Activated naive CD4-positive, alpha-beta T cell treated with anti-CD3 and anti-CD28 coated beads for 36 hours (primary cell): ENCODE measurements around the gene ADSL. TPM values are rescaled to one million over a fixed set of nuclear protein-coding genes. Genes with fewer than 3 reads are reported as not detected.

Source experiments
- CTCF ChIA-PET: fragments of 350-600 bp; sonication (Branson Sonifier 250); formaldehyde crosslinking; loops from one replicate; lab custom pipeline; 2021; ENCODE audit warnings: antibody characterized with exemption; lab: Charles Lee
- DNase-seq: peaks from one replicate; pipeline ENCODE4 v3.0.0-alpha.2; 2020
- H3K27ac Mint-ChIP-seq: one replicate; pipeline ENCODE4 v1.8.0; 2021; ENCODE audit warnings: mild to moderate bottlenecking, mixed read lengths
- H3K27me3 Mint-ChIP-seq: one replicate; pipeline ENCODE4 v1.8.0; 2021; ENCODE audit warnings: low read depth, mixed read lengths
- H3K36me3 Mint-ChIP-seq: one replicate; pipeline ENCODE4 v1.8.0; 2021; ENCODE audit warnings: low read depth, mixed read lengths
- H3K4me1 Mint-ChIP-seq: one replicate; pipeline ENCODE4 v1.8.0; 2021; ENCODE audit warnings: low read depth, mixed read lengths
- H3K4me3 Mint-ChIP-seq: one replicate; pipeline ENCODE4 v1.8.0; 2021; ENCODE audit warnings: mild to moderate bottlenecking, moderate library complexity, mixed read lengths
- H3K9me3 Mint-ChIP-seq: one replicate; pipeline ENCODE4 v1.8.0; 2021; ENCODE audit warnings: mixed read lengths
- intact Hi-C: fragments of 100-400 bp; cut with micrococcal nuclease; formaldehyde crosslinking; loops from one replicate; pipeline ENCODE4 v1.15.1; 2023
- total RNA-seq, 2 experiments: library from RNA; stranded (reverse); gene quantifications; one replicate each; pipeline ENCODE4 v1.2.3, GENCODE V29; 2021

ADSL gene
- total RNA-seq, 2 experiments from 2014 or later = 125 to 129 TPM

DNA sequence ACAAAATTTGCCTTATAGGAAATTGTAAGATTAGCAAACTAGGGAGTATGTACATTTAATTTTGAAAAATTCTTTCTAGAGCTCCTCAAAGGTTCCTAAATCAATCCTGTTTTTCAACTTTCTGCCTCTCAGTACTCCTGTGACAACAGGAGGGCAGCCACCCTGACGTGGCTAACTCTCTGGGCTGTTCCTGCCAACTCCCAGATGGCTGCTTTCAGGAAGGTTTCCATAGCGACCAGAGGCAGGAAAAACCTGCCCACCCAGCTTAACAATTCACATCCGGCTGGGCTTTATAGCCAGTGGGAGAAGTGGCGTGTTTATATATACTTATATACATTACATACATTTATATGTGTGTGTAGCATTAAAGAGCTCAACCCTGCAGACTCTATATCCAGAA is 50.6 kb downstream of the ADSL start:
- DNase-seq = no peak
- H3K9me3 Mint-ChIP-seq = no peaks in the 10 kb centered on the region
- H3K27me3 Mint-ChIP-seq = no peaks in the 10 kb centered on the region
- CTCF ChIA-PET = interaction anchor here (0.6 to 0.9 kb wide), 2 partner anchors 9 to 89 kb away, joined by 3 read pairs; no protein-coding TSS in a partner anchor
- H3K4me3 Mint-ChIP-seq = no peak overlapping the region
- peaks cover 70% of the 10 kb centered on the region for H3K4me1 Mint-ChIP-seq
- intact Hi-C loops = no loop called here
- H3K27ac Mint-ChIP-seq = no peak overlapping the region
- H3K36me3 Mint-ChIP-seq = peaks cover 10% of the 10 kb centered on the region

DNA sequence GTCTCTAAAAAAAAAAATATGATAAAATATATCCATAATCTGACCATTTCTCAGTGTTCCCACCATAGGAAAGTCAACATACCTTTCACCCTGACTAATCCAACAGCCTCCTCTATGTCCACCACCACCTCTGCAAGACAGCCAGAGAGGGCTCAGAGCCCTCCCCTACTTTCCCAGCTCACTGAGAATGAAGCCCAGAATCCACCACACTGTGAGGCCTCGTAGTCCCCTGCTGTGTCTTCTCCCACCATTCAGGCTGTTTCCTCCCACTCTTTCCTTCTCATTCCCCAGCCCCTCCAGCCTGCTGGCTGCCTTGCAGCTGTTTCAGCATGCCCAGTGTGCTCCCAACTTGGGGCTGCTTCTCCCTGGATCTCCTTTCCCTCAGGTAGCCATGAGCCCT is 51.1 kb downstream of the ADSL start:
- Mint-ChIP-seq H3K27ac (peak overlapping the region; percentile 37), H3K36me3 (peaks cover 15% of the 10 kb centered on the region), H3K4me1 (peaks cover 70% of the 10 kb centered on the region), H3K27me3 (no peaks in the 10 kb centered on the region), H3K4me3 (no peak overlapping the region), H3K9me3 (no peaks in the 10 kb centered on the region)
- CTCF ChIA-PET = no interaction called here
- intact Hi-C loops = no loop called here
- no peak for DNase-seq

DNA sequence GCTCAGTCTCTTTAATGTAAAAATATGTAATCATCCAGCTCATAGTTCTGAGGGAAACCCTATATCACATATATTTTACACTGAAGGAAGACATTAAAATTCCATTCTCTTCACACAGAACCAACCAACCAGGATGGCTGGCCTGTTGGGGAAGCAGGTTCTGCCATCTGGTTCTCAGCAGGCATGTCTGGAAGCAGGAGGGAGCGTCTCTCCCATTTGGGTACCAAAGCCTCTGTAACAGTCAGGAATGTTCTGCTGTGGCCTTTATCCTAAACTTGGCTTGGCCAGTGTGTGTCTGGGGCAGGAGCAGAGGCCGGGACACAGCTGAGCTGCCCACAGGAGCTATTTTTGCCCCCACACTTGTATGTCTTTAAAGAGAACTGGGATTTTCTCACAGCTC is 53.3 kb downstream of the ADSL start:
- H3K4me3 Mint-ChIP-seq = no peak overlapping the region
- H3K27ac Mint-ChIP-seq = no peak overlapping the region
- peaks cover 76% of the 10 kb centered on the region for H3K4me1 Mint-ChIP-seq
- H3K9me3 Mint-ChIP-seq = no peaks in the 10 kb centered on the region
- CTCF ChIA-PET = interaction anchor here (1.0 to 1.2 kb wide), 3 partner anchors 15 to 134 kb away, joined by 3 to 6 read pairs (median 3); no protein-coding TSS in a partner anchor
- intact Hi-C loops = loop anchor here (1.0 kb wide), 1 partner anchor 14 kb away; no protein-coding TSS in a partner anchor
- no peak for DNase-seq
- H3K27me3 Mint-ChIP-seq = no peaks in the 10 kb centered on the region
- peaks cover 24% of the 10 kb centered on the region for H3K36me3 Mint-ChIP-seq

DNA sequence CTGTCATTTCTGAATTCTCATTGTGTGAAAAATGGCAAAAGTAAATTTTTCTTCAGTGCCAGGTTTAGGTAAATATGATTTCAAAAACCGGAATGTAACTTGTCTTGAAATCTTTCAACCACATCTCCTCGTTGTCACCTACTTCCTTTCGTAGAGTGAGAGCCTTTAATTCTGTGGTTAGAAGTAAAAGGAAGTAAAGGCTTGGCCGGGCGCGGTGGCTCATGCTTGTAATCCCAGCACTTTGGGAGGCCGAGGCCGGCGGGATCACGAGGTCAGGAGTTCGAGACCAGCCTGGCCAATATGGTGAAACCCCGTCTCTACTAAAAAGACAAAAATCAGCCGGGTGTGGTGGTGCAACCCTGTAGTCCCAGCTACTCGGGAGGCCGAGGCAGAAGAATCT is 53.9 kb downstream of the ADSL start:
- CTCF ChIA-PET = interaction anchor here (0.7 to 1.2 kb wide), 4 partner anchors 15 to 180 kb away, joined by 3 read pairs; no protein-coding TSS in a partner anchor
- Mint-ChIP-seq H3K9me3 (no peaks in the 10 kb centered on the region), H3K27ac (peak overlapping the region; percentile 68), H3K4me3 (peak overlapping the region; percentile 8), H3K36me3 (peaks cover 24% of the 10 kb centered on the region), H3K4me1 (peaks cover 73% of the 10 kb centered on the region), H3K27me3 (no peaks in the 10 kb centered on the region)
- intact Hi-C loops = loop anchor here (1.0 kb wide), 1 partner anchor 15 kb away; no protein-coding TSS in a partner anchor
- DNase-seq = peak; percentile 76

DNA sequence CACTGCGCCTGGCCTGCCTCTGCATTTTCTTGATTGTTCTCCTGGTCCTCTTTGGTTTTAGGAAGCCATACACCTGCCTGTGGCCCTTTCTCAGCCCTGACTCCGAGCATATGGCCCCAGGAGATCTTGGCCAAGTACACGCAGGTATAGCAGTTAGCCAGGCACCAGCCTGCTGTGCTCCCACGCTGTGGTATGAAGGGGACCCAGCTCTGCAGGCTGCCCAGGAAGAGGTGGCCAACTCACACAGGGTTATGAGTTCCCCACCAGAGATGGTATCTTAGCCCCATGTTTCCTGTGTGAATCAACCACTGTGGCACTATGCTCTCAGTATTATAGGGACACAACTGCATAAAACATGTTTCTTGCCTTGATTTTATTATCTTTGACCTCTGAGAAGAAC is 55.2 kb downstream of the ADSL start:
- H3K36me3 Mint-ChIP-seq = peaks cover 19% of the 10 kb centered on the region
- peaks cover 62% of the 10 kb centered on the region for H3K4me1 Mint-ChIP-seq
- no peaks in the 10 kb centered on the region for H3K9me3 Mint-ChIP-seq

DNA sequence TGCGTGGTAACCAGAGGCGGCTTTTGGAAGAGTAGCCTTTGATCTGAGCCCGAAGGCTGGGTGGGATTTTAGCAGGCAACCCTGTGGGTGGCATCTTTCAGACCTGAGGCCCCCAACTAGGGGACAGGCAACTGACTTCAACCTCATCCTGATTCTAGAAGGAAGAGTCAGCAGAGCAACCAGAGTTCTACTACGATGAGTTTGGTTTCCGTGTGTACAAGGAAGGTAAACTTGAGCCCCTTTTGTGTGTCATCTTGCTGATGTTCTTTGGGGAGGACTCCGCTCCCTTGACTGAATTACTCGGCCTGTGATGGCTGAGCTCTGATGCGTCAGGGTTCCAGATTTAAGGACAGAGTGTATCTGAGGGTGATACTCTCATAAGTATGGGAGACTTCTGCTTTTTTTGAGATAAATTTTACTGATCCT is 55.7 kb downstream of the ADSL start:
- DNase-seq = peak; percentile 38
- CTCF ChIA-PET = interaction anchor here (0.6 kb wide), 1 partner anchor 13 kb away, joined by 3 read pairs; no protein-coding TSS in a partner anchor

More for the DNA sequence above, 55.2 kb downstream of the ADSL start:
- peak; percentile 44 for DNase-seq
- peak overlapping the region; percentile 80 for H3K27ac Mint-ChIP-seq
- intact Hi-C loops = no loop called here
- no peak overlapping the region for H3K4me3 Mint-ChIP-seq
- CTCF ChIA-PET = interaction anchor here (0.6 kb wide), 1 partner anchor 12 kb away, joined by 3 read pairs; no protein-coding TSS in a partner anchor
- H3K27me3 Mint-ChIP-seq = no peaks in the 10 kb centered on the region

DNA sequence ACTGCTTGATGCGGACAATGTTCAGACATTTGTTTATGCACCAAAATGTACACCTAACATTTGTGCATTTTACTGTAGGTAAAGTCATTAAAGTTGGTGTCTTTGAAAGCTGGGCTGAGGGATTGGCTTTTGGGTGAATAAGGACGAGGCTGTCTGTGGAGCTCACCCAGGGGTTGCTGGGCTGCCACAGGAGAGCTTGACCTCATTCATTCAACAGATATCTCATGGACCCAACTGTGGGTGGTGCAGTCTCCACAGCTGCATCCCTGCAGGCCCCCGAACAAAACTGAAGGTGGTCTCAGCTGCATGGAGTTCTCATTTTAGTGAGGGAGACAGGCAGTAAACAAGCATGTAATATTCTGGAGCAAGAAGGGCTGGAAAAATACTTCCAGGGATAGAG is 56.8 kb downstream of the ADSL start:
- Mint-ChIP-seq H3K4me3 (no peak overlapping the region), H3K27me3 (no peaks in the 10 kb centered on the region), H3K9me3 (no peaks in the 10 kb centered on the region), H3K27ac (no peak overlapping the region), H3K36me3 (peaks cover 21% of the 10 kb centered on the region), H3K4me1 (peaks cover 52% of the 10 kb centered on the region)
- no peak for DNase-seq
- CTCF ChIA-PET = no interaction called here
- intact Hi-C loops = no loop called here

More for the DNA sequence above, 55.7 kb downstream of the ADSL start:
- intact Hi-C loops = no loop called here
- Mint-ChIP-seq H3K27me3 (no peaks in the 10 kb centered on the region), H3K27ac (peak overlapping the region; percentile 80), H3K4me3 (no peak overlapping the region), H3K4me1 (peaks cover 59% of the 10 kb centered on the region), H3K36me3 (peaks cover 19% of the 10 kb centered on the region), H3K9me3 (no peaks in the 10 kb centered on the region)

DNA sequence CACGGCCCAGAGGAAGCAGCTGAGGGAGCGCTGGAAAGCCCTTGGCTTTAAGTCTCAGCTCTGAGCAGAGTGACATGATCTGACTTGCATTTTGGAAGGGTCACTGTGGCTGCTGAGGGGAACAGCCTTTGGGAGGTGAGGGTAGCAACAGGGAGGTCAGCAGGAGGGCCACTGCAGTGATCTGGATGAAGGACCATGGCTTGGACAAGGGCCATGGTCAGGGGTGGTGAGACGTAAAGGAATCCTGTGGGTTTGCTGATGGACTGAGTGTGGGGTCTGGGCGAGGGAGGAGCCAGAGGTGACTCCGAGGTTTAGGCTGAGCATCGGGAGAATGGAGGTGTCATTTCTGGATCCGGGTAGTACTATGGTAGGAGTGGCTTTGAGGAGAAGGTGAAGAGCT is 57.4 kb downstream of the ADSL start:
- no peak overlapping the region for H3K4me3 Mint-ChIP-seq
- CTCF ChIA-PET = interaction anchor here (1.0 kb wide), 1 partner anchor 29 kb away, joined by 5 read pairs; no protein-coding TSS in a partner anchor
- no peaks in the 10 kb centered on the region for H3K9me3 Mint-ChIP-seq
- intact Hi-C loops = no loop called here
- H3K4me1 Mint-ChIP-seq = peaks cover 47% of the 10 kb centered on the region
- peaks cover 21% of the 10 kb centered on the region for H3K36me3 Mint-ChIP-seq
- no peak for DNase-seq
- no peaks in the 10 kb centered on the region for H3K27me3 Mint-ChIP-seq
- peak overlapping the region; percentile 24 for H3K27ac Mint-ChIP-seq

DNA sequence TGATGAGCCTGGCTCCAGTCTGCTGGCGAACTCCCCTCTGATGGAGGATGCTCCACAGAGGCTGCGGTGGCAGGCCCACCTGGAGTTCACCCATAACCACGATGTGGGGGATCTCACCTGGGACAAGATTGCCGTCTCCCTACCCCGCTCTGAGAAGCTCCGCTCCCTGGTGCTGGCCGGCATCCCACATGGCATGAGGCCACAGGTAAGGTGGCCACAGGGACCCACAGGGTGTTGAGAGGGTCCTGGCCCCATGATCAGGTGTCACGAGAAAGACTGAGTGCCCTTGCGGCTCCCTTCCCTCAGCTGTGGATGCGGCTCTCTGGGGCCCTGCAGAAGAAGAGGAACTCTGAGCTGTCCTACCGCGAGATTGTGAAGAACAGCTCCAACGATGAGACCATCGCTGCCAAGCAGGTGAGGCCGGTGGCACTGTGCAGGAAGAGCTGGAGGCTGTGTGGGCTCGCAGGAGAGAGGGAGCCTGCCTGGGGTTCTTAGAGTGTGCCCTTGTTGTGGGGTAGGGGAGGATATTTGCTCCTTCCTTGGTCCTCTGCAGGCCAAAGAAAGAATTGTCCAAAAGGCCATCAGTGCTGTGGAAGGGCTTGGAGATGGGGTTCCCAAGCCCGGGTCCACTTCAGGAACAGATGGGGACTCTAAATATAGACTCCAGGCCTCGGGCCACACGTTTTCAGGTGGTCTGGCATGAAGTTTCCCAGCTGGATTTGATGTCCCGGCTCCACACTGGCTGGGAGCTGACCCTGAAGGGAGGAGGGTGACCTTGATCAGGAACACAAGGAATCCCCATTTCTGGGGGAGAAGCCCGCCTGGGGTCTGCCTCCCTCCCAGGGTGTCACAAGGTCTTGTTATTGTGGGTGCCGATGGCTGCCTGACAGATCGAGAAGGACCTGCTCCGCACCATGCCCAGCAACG is 58.2 kb downstream of the ADSL start:
- intact Hi-C loops = no loop called here
- H3K4me3 Mint-ChIP-seq = no peak overlapping the region
- H3K27me3 Mint-ChIP-seq = no peaks in the 10 kb centered on the region
- peaks cover 21% of the 10 kb centered on the region for H3K36me3 Mint-ChIP-seq
- H3K9me3 Mint-ChIP-seq = no peaks in the 10 kb centered on the region
- H3K27ac Mint-ChIP-seq = no peak overlapping the region
- DNase-seq = no peak
- peaks cover 41% of the 10 kb centered on the region for H3K4me1 Mint-ChIP-seq
- CTCF ChIA-PET = interaction anchor here (0.6 to 1.0 kb wide), 2 partner anchors 26 to 28 kb away, joined by 3 to 5 read pairs; no protein-coding TSS in a partner anchor

DNA sequence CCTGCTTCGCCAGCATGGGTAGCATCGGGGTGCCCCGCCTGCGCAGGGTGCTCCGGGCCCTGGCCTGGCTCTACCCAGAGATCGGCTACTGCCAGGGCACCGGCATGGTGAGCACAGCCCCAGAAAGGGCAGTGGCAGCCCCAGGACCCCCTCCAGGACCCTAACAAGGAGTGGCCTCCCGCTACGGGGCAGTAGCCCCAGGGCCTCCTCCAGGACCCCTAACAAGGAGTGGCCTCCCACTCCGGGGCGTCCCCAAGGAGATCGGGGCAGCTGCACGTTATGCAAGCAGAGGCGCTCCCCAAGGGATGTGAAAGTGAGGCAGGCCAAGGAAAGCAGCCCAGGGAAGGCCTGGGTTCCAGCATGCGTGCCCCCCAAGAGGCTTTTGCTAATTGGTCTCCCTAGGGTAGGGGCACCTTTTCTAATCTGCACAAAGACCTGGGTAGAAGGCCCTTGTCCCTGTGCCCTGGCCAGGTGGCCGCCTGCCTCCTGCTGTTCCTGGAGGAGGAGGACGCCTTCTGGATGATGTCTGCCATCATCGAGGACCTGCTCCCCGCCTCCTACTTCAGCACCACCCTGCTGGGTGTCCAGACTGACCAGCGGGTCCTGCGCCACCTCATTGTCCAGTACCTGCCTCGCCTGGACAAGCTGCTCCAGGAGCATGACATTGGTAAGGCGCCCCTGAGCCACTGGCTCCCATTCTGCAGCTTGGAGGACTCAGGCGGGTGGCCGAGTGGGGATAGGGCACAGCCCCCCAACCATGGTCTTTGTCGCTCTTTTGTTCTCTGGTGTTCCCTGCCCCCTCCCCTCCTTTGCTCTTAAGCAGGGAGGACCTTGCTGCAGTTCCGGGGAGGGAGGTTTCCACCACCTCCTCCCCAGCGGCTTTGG is 59.1 kb downstream of the ADSL start:
- CTCF ChIA-PET = no interaction called here
- peaks cover 19% of the 10 kb centered on the region for H3K36me3 Mint-ChIP-seq
- no peak for DNase-seq
- peaks cover 33% of the 10 kb centered on the region for H3K4me1 Mint-ChIP-seq
- H3K9me3 Mint-ChIP-seq = no peaks in the 10 kb centered on the region
- intact Hi-C loops = no loop called here
- no peak overlapping the region for H3K4me3 Mint-ChIP-seq
- no peaks in the 10 kb centered on the region for H3K27me3 Mint-ChIP-seq
- no peak overlapping the region for H3K27ac Mint-ChIP-seq

DNA sequence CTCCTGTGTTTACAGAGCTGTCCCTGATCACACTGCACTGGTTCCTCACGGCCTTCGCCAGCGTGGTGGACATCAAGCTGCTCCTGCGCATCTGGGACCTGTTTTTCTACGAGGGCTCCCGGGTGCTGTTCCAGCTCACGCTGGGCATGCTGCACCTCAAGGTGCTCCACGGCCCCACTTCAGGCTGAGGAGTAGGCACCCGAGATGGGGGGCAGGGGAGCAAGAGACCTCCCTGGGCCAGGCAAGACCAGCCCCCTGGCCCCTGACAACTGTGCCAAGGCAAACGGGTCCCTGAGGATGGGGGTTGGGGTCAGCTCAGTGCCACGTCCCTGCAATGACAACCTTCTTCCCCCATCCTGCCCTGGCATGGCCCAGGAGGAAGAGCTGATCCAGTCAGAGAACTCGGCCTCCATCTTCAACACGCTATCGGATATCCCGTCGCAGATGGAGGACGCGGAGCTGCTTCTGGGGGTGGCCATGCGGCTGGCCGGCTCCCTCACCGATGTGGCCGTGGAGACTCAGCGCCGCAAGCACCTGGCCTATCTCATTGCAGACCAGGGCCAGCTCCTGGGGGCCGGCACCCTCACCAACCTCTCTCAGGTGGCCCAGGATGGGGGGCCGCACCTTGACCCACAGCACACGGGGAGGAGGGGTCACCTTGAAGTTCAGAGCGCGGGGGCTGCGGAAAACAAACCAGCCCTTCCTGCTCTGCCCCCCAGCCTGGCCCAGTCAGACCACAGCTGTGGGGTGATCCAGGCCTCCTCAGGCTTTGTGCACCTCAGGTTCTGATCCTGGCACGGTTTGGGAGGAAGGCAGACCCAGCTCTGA is 60.0 kb downstream of the ADSL start:
- Mint-ChIP-seq H3K27me3 (no peaks in the 10 kb centered on the region), H3K9me3 (no peaks in the 10 kb centered on the region), H3K36me3 (peaks cover 17% of the 10 kb centered on the region), H3K4me3 (no peak overlapping the region), H3K4me1 (peaks cover 24% of the 10 kb centered on the region), H3K27ac (no peak overlapping the region)
- no peak for DNase-seq
- intact Hi-C loops = no loop called here
- CTCF ChIA-PET = no interaction called here
